ENCODE data around the gene SNN. TPM values are rescaled to one million over a fixed set of nuclear protein-coding genes. Genes with fewer than 3 reads are reported as not detected.
A peak's percentile ranks its signal among the peaks of the same experiment; 100 is the strongest.

Gene SNN
- total RNA-seq, 1 experiment from 2014 or later, result 65.2 TPM

DNA sequence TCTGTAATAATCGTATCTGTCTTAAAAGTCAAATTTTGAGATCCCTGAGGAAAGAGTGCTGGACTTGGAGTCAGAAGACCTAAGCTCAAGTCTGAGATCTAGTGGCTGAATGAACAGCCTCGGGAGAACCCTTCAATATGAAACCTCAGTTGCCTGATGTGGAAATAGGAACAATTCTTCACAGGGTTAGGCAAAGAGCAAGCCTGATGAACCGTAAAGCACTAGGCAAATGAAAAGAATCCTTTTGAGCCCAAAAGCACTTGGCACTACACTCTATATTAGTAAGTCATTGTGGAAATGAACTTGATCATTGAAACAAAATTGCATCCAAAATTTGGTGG lies 54.2 kb downstream of the SNN start:
- TF ChIP-seq ZBTB21 (CRISPR knock-in tag; IDR thresholded peaks at IDR 0.05; ENCODE audit: borderline replicate concordance), result no peak
- no peak for TF ChIP-seq FOXK1 (CRISPR knock-in tag; IDR thresholded peaks at IDR 0.05)
- no peak for TF ChIP-seq NFATC4 (CRISPR knock-in tag; IDR thresholded peaks at IDR 0.05)
- no peak for TF ChIP-seq ZNF219 (CRISPR knock-in tag; IDR thresholded peaks at IDR 0.05; ENCODE audit: borderline replicate concordance)
- no peak for TF ChIP-seq ZNF416 (CRISPR knock-in tag; IDR thresholded peaks at IDR 0.05)
- no peak for TF ChIP-seq ELF4 (CRISPR knock-in tag; IDR thresholded peaks at IDR 0.05; ENCODE audit: low read depth)
- TF ChIP-seq, protein P1, sequence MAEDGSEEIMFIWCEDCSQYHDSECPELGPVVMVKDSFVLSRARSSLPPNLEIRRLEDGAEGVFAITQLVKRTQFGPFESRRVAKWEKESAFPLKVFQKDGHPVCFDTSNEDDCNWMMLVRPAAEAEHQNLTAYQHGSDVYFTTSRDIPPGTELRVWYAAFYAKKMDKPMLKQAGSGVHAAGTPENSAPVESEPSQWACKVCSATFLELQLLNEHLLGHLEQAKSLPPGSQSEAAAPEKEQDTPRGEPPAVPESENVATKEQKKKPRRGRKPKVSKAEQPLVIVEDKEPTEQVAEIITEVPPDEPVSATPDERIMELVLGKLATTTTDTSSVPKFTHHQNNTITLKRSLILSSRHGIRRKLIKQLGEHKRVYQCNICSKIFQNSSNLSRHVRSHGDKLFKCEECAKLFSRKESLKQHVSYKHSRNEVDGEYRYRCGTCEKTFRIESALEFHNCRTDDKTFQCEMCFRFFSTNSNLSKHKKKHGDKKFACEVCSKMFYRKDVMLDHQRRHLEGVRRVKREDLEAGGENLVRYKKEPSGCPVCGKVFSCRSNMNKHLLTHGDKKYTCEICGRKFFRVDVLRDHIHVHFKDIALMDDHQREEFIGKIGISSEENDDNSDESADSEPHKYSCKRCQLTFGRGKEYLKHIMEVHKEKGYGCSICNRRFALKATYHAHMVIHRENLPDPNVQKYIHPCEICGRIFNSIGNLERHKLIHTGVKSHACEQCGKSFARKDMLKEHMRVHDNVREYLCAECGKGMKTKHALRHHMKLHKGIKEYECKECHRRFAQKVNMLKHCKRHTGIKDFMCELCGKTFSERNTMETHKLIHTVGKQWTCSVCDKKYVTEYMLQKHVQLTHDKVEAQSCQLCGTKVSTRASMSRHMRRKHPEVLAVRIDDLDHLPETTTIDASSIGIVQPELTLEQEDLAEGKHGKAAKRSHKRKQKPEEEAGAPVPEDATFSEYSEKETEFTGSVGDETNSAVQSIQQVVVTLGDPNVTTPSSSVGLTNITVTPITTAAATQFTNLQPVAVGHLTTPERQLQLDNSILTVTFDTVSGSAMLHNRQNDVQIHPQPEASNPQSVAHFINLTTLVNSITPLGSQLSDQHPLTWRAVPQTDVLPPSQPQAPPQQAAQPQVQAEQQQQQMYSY (CRISPR knock-in tag; IDR thresholded peaks at IDR 0.05), result no peak
- no peak for TF ChIP-seq NR2C2 (CRISPR knock-in tag; IDR thresholded peaks at IDR 0.05)
- TF ChIP-seq, protein P2, sequence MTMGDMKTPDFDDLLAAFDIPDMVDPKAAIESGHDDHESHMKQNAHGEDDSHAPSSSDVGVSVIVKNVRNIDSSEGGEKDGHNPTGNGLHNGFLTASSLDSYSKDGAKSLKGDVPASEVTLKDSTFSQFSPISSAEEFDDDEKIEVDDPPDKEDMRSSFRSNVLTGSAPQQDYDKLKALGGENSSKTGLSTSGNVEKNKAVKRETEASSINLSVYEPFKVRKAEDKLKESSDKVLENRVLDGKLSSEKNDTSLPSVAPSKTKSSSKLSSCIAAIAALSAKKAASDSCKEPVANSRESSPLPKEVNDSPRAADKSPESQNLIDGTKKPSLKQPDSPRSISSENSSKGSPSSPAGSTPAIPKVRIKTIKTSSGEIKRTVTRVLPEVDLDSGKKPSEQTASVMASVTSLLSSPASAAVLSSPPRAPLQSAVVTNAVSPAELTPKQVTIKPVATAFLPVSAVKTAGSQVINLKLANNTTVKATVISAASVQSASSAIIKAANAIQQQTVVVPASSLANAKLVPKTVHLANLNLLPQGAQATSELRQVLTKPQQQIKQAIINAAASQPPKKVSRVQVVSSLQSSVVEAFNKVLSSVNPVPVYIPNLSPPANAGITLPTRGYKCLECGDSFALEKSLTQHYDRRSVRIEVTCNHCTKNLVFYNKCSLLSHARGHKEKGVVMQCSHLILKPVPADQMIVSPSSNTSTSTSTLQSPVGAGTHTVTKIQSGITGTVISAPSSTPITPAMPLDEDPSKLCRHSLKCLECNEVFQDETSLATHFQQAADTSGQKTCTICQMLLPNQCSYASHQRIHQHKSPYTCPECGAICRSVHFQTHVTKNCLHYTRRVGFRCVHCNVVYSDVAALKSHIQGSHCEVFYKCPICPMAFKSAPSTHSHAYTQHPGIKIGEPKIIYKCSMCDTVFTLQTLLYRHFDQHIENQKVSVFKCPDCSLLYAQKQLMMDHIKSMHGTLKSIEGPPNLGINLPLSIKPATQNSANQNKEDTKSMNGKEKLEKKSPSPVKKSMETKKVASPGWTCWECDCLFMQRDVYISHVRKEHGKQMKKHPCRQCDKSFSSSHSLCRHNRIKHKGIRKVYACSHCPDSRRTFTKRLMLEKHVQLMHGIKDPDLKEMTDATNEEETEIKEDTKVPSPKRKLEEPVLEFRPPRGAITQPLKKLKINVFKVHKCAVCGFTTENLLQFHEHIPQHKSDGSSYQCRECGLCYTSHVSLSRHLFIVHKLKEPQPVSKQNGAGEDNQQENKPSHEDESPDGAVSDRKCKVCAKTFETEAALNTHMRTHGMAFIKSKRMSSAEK (CRISPR knock-in tag; IDR thresholded peaks at IDR 0.05; ENCODE audit: borderline replicate concordance), result no peak
- Mint-ChIP-seq H3K36me3 (peaks cover 22% of the 10 kb centered on the region), H3K9me3 (no peaks in the 10 kb centered on the region), H3K27me3 (ENCODE audit: low read depth) (no peaks in the 10 kb centered on the region), H3K4me3 (no peak overlapping the region), H3K27ac (0 out of 2 replicates have a peak overlapping the region, but pooled peaks have one; percentile 15), H3K4me1 (peaks cover 9% of the 10 kb centered on the region)
- POLR2A ChIA-PET, result no interaction called here
- ATAC-seq (no peak), DNase-seq (ENCODE audit: low spot score) (no peak)
- CTCF ChIA-PET, result interaction anchor here (0.9 to 1.9 kb wide), 3 partner anchors 8 to 335 kb away, joined by 3 to 7 read pairs (median 3); partner anchors contain the start of gene TXNDC11

DNA sequence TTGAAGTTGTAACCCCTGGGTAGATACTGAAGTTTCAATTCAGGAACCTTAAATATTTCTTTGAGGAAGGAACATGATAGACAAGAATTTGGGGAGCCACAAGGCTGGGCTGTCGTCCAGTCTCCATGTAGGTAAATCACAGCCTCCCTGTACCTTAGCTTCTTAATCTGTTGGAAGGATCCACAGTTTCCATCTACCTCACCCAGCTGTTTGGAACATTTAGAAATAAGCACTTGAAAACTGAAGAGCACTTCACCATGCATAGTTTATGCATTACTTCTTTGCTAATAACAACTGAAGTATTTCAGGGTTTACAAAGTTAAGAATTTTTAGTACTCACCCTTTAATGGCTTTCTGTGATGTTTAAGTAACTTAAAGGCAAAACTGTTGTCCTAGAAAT lies 57.2 kb downstream of the SNN start:
- DNase-seq (ENCODE audit: low spot score) (no peak), ATAC-seq (no peak)
- H3K4me3 Mint-ChIP-seq, result no peak overlapping the region
- H3K27me3 Mint-ChIP-seq (ENCODE audit: low read depth), result no peaks in the 10 kb centered on the region
- no peak overlapping the region for H3K27ac Mint-ChIP-seq
- H3K9me3 Mint-ChIP-seq, result no peaks in the 10 kb centered on the region
- no peaks in the 10 kb centered on the region for H3K4me1 Mint-ChIP-seq
- peaks cover 24% of the 10 kb centered on the region for H3K36me3 Mint-ChIP-seq
- ChIA-PET CTCF (interaction anchor here (1.4 kb wide), 1 partner anchor 11 kb away, joined by 3 read pairs; no protein-coding TSS in a partner anchor), POLR2A (no interaction called here)
- TF ChIP-seq NR3C1 (CRISPR knock-in tag; conservative IDR thresholded peaks at IDR 0.05; ENCODE audit: low read depth), result no peak
- TF ChIP-seq NR2C2 (CRISPR knock-in tag; IDR thresholded peaks at IDR 0.05), result no peak
- no peak for TF ChIP-seq ZNF671 (CRISPR knock-in tag; IDR thresholded peaks at IDR 0.05)
- no peak for TF ChIP-seq FOXJ3 (CRISPR knock-in tag; IDR thresholded peaks at IDR 0.05; ENCODE audit: borderline replicate concordance)
- TF ChIP-seq, protein P3, sequence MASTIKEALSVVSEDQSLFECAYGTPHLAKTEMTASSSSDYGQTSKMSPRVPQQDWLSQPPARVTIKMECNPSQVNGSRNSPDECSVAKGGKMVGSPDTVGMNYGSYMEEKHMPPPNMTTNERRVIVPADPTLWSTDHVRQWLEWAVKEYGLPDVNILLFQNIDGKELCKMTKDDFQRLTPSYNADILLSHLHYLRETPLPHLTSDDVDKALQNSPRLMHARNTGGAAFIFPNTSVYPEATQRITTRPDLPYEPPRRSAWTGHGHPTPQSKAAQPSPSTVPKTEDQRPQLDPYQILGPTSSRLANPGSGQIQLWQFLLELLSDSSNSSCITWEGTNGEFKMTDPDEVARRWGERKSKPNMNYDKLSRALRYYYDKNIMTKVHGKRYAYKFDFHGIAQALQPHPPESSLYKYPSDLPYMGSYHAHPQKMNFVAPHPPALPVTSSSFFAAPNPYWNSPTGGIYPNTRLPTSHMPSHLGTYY (CRISPR knock-in tag; IDR thresholded peaks at IDR 0.05), result no peak
- no peak for TF ChIP-seq SMAD3 (CRISPR knock-in tag; IDR thresholded peaks at IDR 0.05; ENCODE audit: borderline replicate concordance)
- TF ChIP-seq FOXK1 (CRISPR knock-in tag; IDR thresholded peaks at IDR 0.05), result no peak
- no peak for TF ChIP-seq EMX1 (CRISPR knock-in tag; IDR thresholded peaks at IDR 0.05)
- TF ChIP-seq, protein P4, sequence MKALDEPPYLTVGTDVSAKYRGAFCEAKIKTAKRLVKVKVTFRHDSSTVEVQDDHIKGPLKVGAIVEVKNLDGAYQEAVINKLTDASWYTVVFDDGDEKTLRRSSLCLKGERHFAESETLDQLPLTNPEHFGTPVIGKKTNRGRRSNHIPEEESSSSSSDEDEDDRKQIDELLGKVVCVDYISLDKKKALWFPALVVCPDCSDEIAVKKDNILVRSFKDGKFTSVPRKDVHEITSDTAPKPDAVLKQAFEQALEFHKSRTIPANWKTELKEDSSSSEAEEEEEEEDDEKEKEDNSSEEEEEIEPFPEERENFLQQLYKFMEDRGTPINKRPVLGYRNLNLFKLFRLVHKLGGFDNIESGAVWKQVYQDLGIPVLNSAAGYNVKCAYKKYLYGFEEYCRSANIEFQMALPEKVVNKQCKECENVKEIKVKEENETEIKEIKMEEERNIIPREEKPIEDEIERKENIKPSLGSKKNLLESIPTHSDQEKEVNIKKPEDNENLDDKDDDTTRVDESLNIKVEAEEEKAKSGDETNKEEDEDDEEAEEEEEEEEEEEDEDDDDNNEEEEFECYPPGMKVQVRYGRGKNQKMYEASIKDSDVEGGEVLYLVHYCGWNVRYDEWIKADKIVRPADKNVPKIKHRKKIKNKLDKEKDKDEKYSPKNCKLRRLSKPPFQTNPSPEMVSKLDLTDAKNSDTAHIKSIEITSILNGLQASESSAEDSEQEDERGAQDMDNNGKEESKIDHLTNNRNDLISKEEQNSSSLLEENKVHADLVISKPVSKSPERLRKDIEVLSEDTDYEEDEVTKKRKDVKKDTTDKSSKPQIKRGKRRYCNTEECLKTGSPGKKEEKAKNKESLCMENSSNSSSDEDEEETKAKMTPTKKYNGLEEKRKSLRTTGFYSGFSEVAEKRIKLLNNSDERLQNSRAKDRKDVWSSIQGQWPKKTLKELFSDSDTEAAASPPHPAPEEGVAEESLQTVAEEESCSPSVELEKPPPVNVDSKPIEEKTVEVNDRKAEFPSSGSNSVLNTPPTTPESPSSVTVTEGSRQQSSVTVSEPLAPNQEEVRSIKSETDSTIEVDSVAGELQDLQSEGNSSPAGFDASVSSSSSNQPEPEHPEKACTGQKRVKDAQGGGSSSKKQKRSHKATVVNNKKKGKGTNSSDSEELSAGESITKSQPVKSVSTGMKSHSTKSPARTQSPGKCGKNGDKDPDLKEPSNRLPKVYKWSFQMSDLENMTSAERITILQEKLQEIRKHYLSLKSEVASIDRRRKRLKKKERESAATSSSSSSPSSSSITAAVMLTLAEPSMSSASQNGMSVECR (CRISPR knock-in tag; IDR thresholded peaks at IDR 0.05; ENCODE audit: borderline replicate concordance), result no peak
- TF ChIP-seq, protein P2 (CRISPR knock-in tag; IDR thresholded peaks at IDR 0.05; ENCODE audit: borderline replicate concordance), result no peak
- TF ChIP-seq ZNF423 (CRISPR knock-in tag; IDR thresholded peaks at IDR 0.05), result no peak
